Subcutaneous adipose tissue (tissue), 4 donors: ENCODE results near the gene PSMB5. TPM values are rescaled to one million over a fixed set of nuclear protein-coding genes. Genes with fewer than 3 reads are reported as not detected.

ENCODE experiments used
- CTCF ChIP-seq: fragments of 450-650 bp; IDR thresholded peaks from one replicate; pipeline ENCODE4 v1.5.1; 2016; ENCODE audit warnings: low read depth, mild to moderate bottlenecking, control low read depth, antibody characterized with exemption, moderate library complexity
- total RNA-seq, 4 donors: library from RNA; depleted of rRNA; stranded (reverse); fragments of >200 nt; gene quantifications; one replicate each; pipeline ENCODE4 v1.1.0, GENCODE V29; 2016

The PSMB5 gene
- total RNA-seq, 4 donors from 2014 or later, result 81.6 to 131 (median 104) TPM

- TF ChIP-seq CTCF, result no peak
These were observed 54.8 kb downstream of the PSMB5 start for GRCh38 chr14:22979748-22980392.

GRCh38 chr14:22978981-22979671 lies 55.6 kb downstream of the PSMB5 start:
- no peak for TF ChIP-seq CTCF

DNA sequence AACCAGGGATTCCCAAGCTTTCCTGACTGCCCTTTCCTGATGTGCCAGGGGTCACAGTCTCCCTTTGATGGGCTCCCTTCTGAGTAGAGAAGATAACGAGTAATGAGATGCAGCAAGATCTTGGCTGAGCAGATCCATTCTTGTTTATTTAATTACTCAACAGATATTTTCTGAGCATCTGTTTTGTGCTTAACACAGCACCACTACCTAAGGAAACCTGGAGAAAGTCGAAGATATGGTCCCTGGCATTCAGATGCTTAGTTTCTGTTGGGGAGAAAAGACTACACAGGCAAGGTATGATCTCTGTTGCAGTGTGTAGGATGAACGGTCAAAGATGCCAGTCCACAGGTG lies 56.2 kb downstream of the PSMB5 start:
- TF ChIP-seq CTCF, result no peak

DNA sequence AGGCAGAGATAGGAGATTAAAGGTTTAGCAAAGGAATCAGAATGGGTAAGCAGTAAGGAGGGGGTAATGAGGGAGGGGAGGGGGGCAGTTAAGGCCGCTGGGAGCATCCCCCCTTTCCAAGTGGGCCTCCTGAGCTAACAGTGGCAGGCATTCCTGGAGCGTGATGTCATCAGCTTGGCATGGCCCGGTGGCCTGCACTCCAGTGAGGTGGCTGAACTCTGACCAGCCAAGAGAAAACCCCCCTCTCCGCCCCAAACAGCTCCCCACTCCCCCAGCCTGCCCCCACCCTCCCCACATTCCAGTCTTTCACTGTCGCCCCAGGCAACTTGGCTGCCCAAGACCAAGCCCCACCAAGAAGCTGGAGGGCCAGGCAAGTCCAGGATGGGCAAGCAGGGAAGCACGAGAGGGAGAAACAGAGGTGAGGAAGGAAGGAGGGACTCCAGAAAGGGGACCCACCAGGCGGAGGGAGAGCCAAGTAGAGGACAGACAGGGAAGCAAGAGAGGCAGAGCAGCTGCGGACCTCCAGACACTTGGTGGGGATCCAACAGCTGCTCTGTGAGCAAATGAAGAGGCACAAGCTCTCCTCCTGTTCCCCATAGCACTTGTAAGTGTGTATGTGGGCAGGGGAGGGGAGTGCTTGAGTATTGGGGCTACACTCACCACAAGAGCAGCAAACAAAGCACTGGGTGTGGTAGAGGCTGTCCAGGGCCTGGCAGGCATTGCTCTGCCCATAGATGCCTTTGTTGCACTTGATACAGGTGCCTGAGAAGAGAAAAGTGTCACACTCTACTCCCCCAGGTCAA lies 56.8 kb downstream of the PSMB5 start:
- no peak for TF ChIP-seq CTCF

GRCh38 chr14:22977434-22977683 lies 57.3 kb downstream of the PSMB5 start:
- no peak for TF ChIP-seq CTCF

- no peak for TF ChIP-seq CTCF
These were observed 57.9 kb downstream of the PSMB5 start for GRCh38 chr14:22976620-22977433.

Other genes starting within 250 kb of the PSMB5 start
- 100 to 1,000 TPM in 1 of 4 donors, 10 to 100 TPM in 3; 11.7 to 136 (median 44.0) TPM for gene SLC7A7, start 219.5 kb downstream of the PSMB5 start, total RNA-seq
- 10 to 100 TPM; 13.9 to 55.6 (median 31.2) TPM for gene MRPL52, start 205.0 kb downstream of the PSMB5 start, total RNA-seq
- gene MMP14, start 198.3 kb downstream of the PSMB5 start, total RNA-seq, result 100 to 1,000 TPM; 134 to 284 (median 217) TPM
- 10 to 100 TPM; 38.8 to 87.0 (median 80.8) TPM for gene LRP10, start 163.2 kb downstream of the PSMB5 start, total RNA-seq
- 1 to 10 TPM in 1 of 4 donors, under 1 TPM in 1, not detected in 2; 0.34 to 1.5 TPM for gene REM2, start 151.7 kb downstream of the PSMB5 start, total RNA-seq
- 100 to 1,000 TPM in 2 of 4 donors, 10 to 100 TPM in 2; 41.7 to 694 (median 368) TPM for gene RBM23, start 115.8 kb downstream of the PSMB5 start, total RNA-seq
- 10 to 100 TPM; 26.5 to 41.6 (median 35.1) TPM for gene PRMT5, start 105.5 kb downstream of the PSMB5 start, total RNA-seq
- 10 to 100 TPM; 27.4 to 72.1 (median 66.7) TPM for gene HAUS4, start 77.8 kb downstream of the PSMB5 start, total RNA-seq
- gene AJUBA, start 52.3 kb downstream of the PSMB5 start, total RNA-seq, result 1 to 10 TPM; 1.8 to 7.2 (median 4.7) TPM
- gene C14orf93, start 24.8 kb downstream of the PSMB5 start, total RNA-seq, result 10 to 100 TPM in 3 of 4 donors, 1 to 10 TPM in 1; 6.8 to 13.9 (median 12.3) TPM
- not detected for gene PSMB11, start 7.3 kb upstream of the PSMB5 start, total RNA-seq
- 1 to 10 TPM; 1.5 to 4.1 (median 1.8) TPM for gene CDH24, start 22.6 kb upstream of the PSMB5 start, total RNA-seq
- gene ACIN1, start 60.2 kb upstream of the PSMB5 start, total RNA-seq, result 100 to 1,000 TPM in 2 of 4 donors, 10 to 100 TPM in 2; 89.6 to 124 (median 109) TPM
- gene C14orf119, start 60.6 kb upstream of the PSMB5 start, total RNA-seq, result 10 to 100 TPM; 22.3 to 45.0 (median 41.7) TPM
- not detected for gene CIROP, start 70.1 kb upstream of the PSMB5 start, total RNA-seq
- gene CEBPE, start 84.4 kb upstream of the PSMB5 start, total RNA-seq, result under 1 TPM in 1 of 4 donors, not detected in 3; 0.68 TPM
- gene SLC7A8, start 148.8 kb upstream of the PSMB5 start, total RNA-seq, result 10 to 100 TPM; 45.7 to 83.8 (median 61.4) TPM
- not detected for gene RNF212B, start 203.0 kb upstream of the PSMB5 start, total RNA-seq